Esophagus (tissue), 2 donors: ENCODE data around the gene SLX9. TPM values are rescaled to one million over a fixed set of nuclear protein-coding genes. Genes with fewer than 3 reads are reported as not detected.

Source experiments
- H3K27ac ChIP-seq, 2 donors: one replicate each; pipeline ENCODE4 v1.5.1; 2013; ENCODE audit warnings: low read depth in 2 of 2, mild to moderate bottlenecking in 2 of 2, inconsistent platforms in 1 of 2, low read length in 1 of 2, moderate library complexity in 1 of 2
- H3K27me3 ChIP-seq, 2 donors: one replicate each; pipeline ENCODE4 v1.6.1; 2013; ENCODE audit warnings: low read length in 2 of 2, control low read depth in 1 of 2, mild to moderate bottlenecking in 1 of 2; ENCODE audit not compliant: insufficient read depth in 2 of 2, control insufficient read depth in 1 of 2
- H3K36me3 ChIP-seq, 2 donors: one replicate each; pipeline ENCODE4 v1.6.1; 2013; ENCODE audit warnings: low read length in 1 of 2; ENCODE audit not compliant: control insufficient read depth in 2 of 2, insufficient read depth in 2 of 2
- H3K4me1 ChIP-seq, 2 donors: one replicate each; pipeline ENCODE4 v1.6.1; 2013; ENCODE audit warnings: low read length in 1 of 2; ENCODE audit not compliant: control insufficient read depth in 2 of 2, insufficient read depth in 2 of 2
- H3K4me3 ChIP-seq, 2 donors: one replicate each; pipeline ENCODE4 v1.5.1; 2013; ENCODE audit warnings: low read length in 2 of 2, mild to moderate bottlenecking in 2 of 2, low read depth in 1 of 2, moderate library complexity in 1 of 2
- H3K9me3 ChIP-seq, 2 donors: one replicate each; pipeline ENCODE4 v1.6.1; 2013; ENCODE audit warnings: mild to moderate bottlenecking in 2 of 2, low read depth in 1 of 2, low read length in 1 of 2, moderate library complexity in 1 of 2; ENCODE audit not compliant: control insufficient read depth in 2 of 2, insufficient read depth in 1 of 2
- WGBS, 2 donors: extraction: QIAGEN DNeasy Blood & Tissue Kit; methylation state at CpG; one replicate each; pipeline ENCODE4 v1.1.7; 2013; 5-methylcytosine and 5-hydroxymethylcytosine counted together
- polyA plus RNA-seq, 2 donors: library from polyadenylated mRNA; stranded (reverse); fragments of 200-250 nt; gene quantifications; one replicate each; pipeline ENCODE4 v1.2.3, GENCODE V29; 2013
- donor health status: healthy with polysubstance abuse.
- donor health status: Bipolar disorder and iron deficiency.

SLX9 gene
- polyA plus RNA-seq, 2 donors, result 12.4 to 16.1 TPM

DNA sequence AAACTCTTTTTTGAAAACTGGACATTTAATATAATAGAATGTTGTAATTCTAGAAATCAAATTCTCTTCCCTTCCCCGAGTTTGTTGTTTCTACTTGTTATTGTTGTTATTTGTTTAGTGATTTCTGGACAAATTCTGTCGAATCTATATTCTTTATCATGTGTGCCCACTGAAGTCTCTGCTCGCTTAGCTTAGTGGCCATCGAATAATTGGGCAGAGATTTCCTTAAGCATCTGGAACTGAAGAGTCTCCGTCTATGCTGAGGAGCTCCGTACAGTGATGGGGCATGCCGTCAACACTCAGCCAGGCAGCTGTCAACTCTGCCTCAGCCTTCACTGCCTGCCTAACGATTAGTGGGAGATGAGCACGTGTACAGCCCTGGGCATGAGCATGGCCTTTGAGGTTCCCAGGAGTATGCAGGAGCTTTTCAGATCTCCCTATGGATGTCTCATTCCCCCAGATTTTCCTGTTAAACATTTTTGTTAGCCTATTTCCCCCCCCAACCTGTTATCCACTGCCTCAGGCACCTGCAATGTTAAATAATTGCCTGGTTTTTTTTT is 66.8 kb downstream of the SLX9 start:
- 86 to 90% methylated on average over 9 of the region's 9 CpGs for WGBS, 2 donors
- Histone ChIP-seq H3K27ac (no peak overlapping the region), H3K9me3 (no peaks in the 10 kb centered on the region), H3K4me3 (no peak overlapping the region), H3K27me3 (no peaks in the 10 kb centered on the region), H3K36me3 (no peaks in the 10 kb centered on the region), H3K4me1 (peaks cover 0 to under 1% of the 10 kb centered on the region in 2 donors)

DNA sequence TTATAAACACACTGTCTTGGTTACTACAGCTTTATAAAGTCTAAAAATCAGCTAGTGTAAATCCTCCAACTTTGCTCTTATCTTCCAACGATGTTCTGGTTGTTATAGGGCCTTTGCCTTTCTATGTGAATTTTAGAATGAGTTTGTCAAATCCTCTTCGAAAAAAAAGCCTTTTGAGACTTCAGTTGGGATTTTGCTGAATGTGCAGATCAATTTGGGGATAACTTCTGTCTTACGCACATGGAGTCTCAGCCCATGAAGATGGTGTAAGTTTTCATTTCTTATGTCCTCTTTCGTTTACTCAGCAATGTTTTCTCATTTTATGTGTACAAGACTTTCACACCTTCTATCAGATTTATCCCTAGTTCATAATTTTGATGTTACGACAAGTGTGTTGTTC is 69.8 kb downstream of the SLX9 start:
- Histone ChIP-seq H3K27me3 (no peaks in the 10 kb centered on the region), H3K4me1 (peaks cover 0 to 9% of the 10 kb centered on the region in 2 donors), H3K4me3 (no peak overlapping the region), H3K27ac (no peak overlapping the region), H3K36me3 (no peaks in the 10 kb centered on the region), H3K9me3 (no peaks in the 10 kb centered on the region)
- WGBS, 2 donors, result 83 to 86% methylated on average over 5 of the region's 5 CpGs

DNA sequence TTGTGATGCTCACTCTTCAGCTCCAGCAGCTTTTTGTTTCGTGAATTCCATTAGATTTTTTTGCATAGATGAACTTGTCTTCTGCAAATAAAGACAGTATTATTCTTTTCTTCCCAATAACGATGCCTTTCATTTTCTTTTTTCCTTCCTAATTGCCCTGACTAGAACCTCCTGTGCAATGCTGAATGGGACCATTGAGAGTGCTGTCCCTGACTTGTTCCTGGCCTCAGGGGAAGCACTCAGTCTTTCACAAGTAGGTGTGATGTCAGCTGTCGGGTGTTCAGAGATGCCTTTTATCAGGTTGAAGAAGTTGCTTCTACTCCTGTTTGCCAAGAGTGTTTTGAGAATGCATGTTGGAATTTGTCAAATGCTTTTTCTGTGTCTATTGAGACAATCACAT is 70.3 kb downstream of the SLX9 start:
- no peaks in the 10 kb centered on the region for H3K9me3 ChIP-seq
- no peaks in the 10 kb centered on the region for H3K36me3 ChIP-seq
- no peak overlapping the region for H3K27ac ChIP-seq
- H3K4me3 ChIP-seq, result no peak overlapping the region
- no peaks in the 10 kb centered on the region for H3K27me3 ChIP-seq
- 49 to 62% methylated on average over 3 of the region's 3 CpGs for WGBS, 2 donors
- peaks cover 0 to 9% of the 10 kb centered on the region in 2 donors for H3K4me1 ChIP-seq

DNA sequence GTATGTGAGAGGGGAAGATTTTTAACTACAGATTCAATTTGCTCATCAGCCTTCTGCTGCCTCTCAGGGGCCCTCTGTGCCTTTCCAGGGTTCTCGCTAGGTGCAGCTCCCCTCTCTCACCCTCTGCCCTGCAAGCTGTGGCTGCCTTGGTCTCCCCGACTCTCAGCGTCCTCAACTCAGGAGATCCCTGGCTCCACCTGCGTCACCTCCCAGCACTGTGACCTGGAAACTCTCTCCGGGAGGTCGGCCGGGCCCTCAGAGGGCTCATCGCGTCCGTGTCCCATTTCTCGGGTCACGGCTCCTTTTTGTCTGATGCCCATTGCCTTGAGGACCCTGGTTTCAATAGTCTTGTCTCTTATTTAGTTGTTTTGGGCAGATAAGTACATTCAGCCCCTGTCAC is 71.0 kb downstream of the SLX9 start:
- Histone ChIP-seq H3K4me1 (peaks cover 0 to 9% of the 10 kb centered on the region in 2 donors), H3K4me3 (no peak overlapping the region), H3K36me3 (no peaks in the 10 kb centered on the region), H3K27ac (no peak overlapping the region), H3K27me3 (no peaks in the 10 kb centered on the region), H3K9me3 (no peaks in the 10 kb centered on the region)
- 90 to 91% methylated on average over 12 of the region's 12 CpGs for WGBS, 2 donors

DNA sequence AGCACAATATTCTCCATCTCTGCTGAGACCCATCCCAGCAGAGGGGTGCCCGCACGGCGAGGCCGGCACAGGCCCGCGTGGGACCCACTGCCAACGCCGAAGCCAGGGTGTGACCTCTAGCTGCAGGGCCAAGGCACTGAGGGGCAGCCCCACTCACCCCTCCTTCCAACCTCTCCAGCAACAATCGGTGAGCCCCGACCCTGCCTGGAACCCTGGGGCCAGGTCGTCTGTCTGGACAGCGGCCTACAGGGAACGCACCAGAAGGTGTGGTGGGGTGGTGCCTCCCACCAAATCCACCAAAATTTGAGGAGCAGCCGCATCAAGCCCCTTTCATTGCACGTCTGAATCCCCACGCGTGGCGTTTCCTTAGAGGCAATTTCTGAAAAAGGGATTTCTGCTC is 71.6 kb downstream of the SLX9 start:
- no peaks in the 10 kb centered on the region for H3K36me3 ChIP-seq
- H3K4me3 ChIP-seq, result no peak overlapping the region
- H3K27me3 ChIP-seq, result no peaks in the 10 kb centered on the region
- 90 to 93% methylated on average over 18 of the region's 18 CpGs for WGBS, 2 donors
- H3K27ac ChIP-seq, result no peak overlapping the region
- H3K4me1 ChIP-seq, result peaks cover 0 to 11% of the 10 kb centered on the region in 2 donors
- no peaks in the 10 kb centered on the region for H3K9me3 ChIP-seq

DNA sequence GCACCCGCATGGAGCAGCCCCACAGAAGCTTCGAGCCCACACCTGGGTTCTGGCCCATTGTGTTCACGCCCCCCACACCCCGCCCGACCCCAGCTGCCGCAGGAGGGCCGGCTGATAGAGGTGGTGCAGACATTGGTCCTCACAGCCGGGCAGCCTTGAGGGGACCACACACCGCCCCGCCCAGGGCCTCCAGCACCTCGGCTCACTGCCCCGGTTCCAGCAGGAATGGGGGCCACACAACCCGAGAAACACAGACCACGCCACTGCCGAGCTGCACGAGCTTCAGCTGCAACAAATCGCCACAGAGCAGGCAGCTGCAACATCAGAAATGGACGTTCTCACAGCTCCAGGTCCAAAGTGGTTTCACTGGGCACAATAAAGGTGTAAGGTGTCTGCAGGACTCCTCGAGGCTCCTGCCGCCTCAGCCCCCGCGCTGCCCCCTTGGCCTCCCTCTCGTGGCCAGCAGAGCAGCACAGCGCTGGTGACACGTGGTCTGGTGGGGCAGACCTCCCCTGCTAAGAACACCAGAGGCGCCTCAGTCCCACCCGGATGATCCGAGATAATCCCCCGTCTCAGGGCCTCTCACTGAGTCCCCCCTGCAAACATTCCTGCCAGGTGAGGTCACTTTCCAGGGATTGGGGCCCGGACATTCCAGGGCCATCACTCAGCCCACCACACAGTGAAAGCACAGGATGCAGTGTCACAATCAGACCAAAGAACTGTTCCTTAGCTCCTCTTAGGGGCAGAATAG is 72.3 kb downstream of the SLX9 start:
- no peak overlapping the region for H3K27ac ChIP-seq
- H3K27me3 ChIP-seq, result no peaks in the 10 kb centered on the region
- WGBS, 2 donors, result 56 to 58% methylated on average over 30 of the region's 30 CpGs

DNA sequence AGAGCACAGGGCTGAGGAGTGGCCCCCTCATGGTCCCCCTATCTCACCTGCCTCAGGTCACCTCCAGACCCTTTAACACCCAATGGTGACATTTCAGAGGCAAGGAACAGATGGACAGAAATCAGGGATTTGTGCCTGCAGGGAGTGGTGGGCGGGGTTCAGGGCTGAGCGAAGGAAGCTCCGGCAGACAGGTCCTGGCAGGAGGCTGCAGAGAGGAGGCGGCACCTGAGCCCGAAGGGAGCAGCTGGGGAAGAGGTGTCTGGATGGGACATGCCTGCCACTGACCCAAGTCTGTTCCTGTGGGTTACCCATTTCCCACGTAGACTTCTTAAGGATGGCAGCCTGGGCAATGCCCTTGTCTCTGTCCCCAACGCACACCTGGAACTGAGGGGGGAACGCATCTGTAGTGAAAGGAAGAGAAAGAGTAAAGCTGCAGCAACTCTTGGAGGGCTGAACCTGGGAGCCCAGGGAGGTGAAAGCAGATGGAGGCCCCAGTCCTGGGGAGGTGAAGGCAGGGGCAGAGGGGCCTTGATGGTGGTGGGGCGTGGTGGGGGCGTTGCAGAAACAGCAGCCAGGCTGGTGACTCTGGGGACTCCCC is 72.9 kb downstream of the SLX9 start:
- 58 to 66% methylated on average over 10 of the region's 10 CpGs for WGBS, 2 donors
- Histone ChIP-seq H3K36me3 (no peaks in the 10 kb centered on the region), H3K4me3 (no peak overlapping the region), H3K4me1 (peaks cover 0 to 12% of the 10 kb centered on the region in 2 donors), H3K27ac (no peak overlapping the region), H3K9me3 (no peaks in the 10 kb centered on the region), H3K27me3 (no peaks in the 10 kb centered on the region)

More for the DNA sequence above, 72.3 kb downstream of the SLX9 start:
- Histone ChIP-seq H3K36me3 (no peaks in the 10 kb centered on the region), H3K9me3 (no peaks in the 10 kb centered on the region), H3K4me3 (no peak overlapping the region), H3K4me1 (peaks cover 0 to 12% of the 10 kb centered on the region in 2 donors)

DNA sequence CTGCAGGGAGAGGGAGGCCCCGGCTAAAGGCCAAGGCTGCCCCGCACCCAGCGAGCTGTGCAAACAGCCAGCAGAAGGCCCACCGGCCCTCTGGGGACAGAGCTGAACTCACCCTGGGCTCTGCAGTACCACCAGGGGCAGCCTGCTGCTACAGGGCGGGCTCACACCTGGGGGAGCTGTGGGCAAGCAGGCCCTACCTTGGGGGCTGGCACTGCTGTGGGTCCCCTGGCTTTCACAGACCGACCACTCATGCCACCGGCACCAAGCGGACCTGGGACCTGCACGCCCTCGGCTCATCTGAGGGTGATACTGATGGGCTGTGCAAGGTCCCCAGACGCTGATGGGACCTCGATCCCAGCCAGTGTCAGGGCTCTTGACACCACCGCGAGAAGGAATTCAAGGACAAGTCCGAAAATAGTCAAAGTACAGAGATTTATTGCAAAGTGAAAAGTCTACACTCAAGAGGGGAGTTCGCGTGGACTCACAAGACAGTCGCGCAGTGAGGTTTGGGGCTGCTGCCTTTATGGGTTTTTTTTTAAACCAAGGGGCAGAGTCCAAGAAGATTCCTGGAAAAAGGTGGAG is 73.5 kb downstream of the SLX9 start:
- Histone ChIP-seq H3K4me1 (peaks cover 0 to 12% of the 10 kb centered on the region in 2 donors), H3K4me3 (no peak overlapping the region), H3K36me3 (no peaks in the 10 kb centered on the region), H3K27me3 (no peaks in the 10 kb centered on the region), H3K27ac (no peak overlapping the region), H3K9me3 (no peaks in the 10 kb centered on the region)
- 78 to 84% methylated on average over 17 to 19 of the region's 19 CpGs for WGBS, 2 donors

DNA sequence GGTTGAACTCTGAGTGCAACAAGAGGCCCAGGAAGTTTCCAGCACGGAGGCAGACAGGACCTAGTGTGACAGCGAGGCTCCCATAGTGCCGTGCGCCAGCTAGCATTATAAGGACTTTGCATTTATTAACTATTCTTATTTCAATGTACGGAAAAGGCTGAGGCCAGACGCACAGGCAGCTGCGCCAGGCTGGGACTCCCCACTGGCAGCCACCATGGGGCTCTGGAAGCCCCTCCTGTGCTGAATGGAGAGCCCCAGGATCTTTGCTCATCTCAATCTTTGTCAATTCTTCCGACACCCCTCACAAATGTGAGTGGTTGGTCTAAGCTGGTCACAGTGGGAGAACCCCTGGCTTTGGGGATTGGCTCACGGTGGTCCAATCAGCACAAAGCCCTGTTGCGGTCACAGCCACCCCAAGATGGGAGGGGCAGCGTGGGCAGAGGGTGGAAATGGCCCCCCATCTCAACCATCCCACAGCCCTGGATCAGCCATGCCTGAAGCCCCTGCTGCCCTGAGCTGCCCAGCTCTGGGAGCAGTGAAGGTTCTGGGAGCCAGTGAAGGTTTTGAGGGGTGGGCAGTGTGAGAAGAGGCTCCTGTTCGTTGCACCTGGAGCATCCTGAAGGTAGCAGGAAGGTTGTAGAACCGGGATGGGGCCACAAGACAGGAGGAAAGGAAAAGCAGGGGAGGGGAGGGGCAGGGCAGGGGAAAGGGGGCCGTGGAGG is 75.1 kb downstream of the SLX9 start:
- Histone ChIP-seq H3K4me3 (no peak overlapping the region), H3K27ac (no peak overlapping the region), H3K9me3 (no peaks in the 10 kb centered on the region), H3K36me3 (no peaks in the 10 kb centered on the region), H3K27me3 (no peaks in the 10 kb centered on the region), H3K4me1 (peaks cover 2 to 12% of the 10 kb centered on the region in 2 donors)
- 81 to 91% methylated on average over 14 of the region's 14 CpGs for WGBS, 2 donors
